Keratinocyte (primary cell): ENCODE measurements around the gene COX6B2. TPM values are rescaled to one million over a fixed set of nuclear protein-coding genes. Genes with fewer than 3 reads are reported as not detected.

Experiments used
- DNase-seq: peaks from one replicate; pipeline ENCODE4 v3.0.0-alpha.2; 2011; ENCODE audit warnings: low read depth, missing footprints, low spot score
- FAIRE-seq: peaks from 2 replicates; lab custom pipeline; 2011; peaks lifted over from hg19 to GRCh38; lab: Jason Lieb, UNC
- H2AFZ ChIP-seq: 2 replicates; pipeline ENCODE4 v1.6.0; 2012; ENCODE audit warnings: low read length, control low read depth, inconsistent platforms; ENCODE audit not compliant: control insufficient read depth
- H3K27ac ChIP-seq: 2 replicates; pipeline ENCODE4 v1.5.1; 2011; ENCODE audit warnings: low read length; ENCODE audit not compliant: control insufficient read depth, insufficient read depth
- H3K27me3 ChIP-seq: 3 replicates; pipeline ENCODE4 v1.6.0; 2011; ENCODE audit warnings: low read length; ENCODE audit not compliant: control insufficient read depth, insufficient read depth; ENCODE audit errors: extremely low read depth
- H3K36me3 ChIP-seq, 2 experiments: 2 replicates in 1 of 2; 3 replicates in 1 of 2; pipeline ENCODE4 v1.5.1; 2011; ENCODE audit warnings: low read length in 2 of 2, mild to moderate bottlenecking in 1 of 2; ENCODE audit not compliant: control insufficient read depth in 2 of 2, insufficient read depth in 2 of 2; ENCODE audit errors: extremely low read depth in 1 of 2
- H3K4me1 ChIP-seq: 3 replicates; pipeline ENCODE4 v1.5.1; 2011; ENCODE audit warnings: low read length; ENCODE audit not compliant: control insufficient read depth, insufficient read depth; ENCODE audit errors: extremely low read depth
- H3K4me2 ChIP-seq: 3 replicates; pipeline ENCODE4 v1.6.0; 2011; ENCODE audit warnings: low read depth, low read length; ENCODE audit not compliant: control insufficient read depth, insufficient read depth; ENCODE audit errors: extremely low read depth
- H3K4me3 ChIP-seq, 3 experiments: fragments of 200-600 bp in 1 of 3; sonication (generic) in 1 of 3; 2 replicates in 2 of 3; 3 replicates in 1 of 3; pipeline ENCODE4 v1.5.1; 2011 to 2016; ENCODE audit warnings: low read length in 3 of 3, mild to moderate bottlenecking in 3 of 3, control low read depth in 2 of 3, inconsistent platforms in 1 of 3, low read depth in 1 of 3, mixed read lengths in 1 of 3, mixed run types in 1 of 3, moderate library complexity in 1 of 3; ENCODE audit not compliant: control insufficient read depth in 2 of 3, insufficient read depth in 2 of 3; ENCODE audit errors: extremely low read depth in 1 of 3
- H3K79me2 ChIP-seq: 2 replicates; pipeline ENCODE4 v1.6.0; 2012; ENCODE audit warnings: low read length; ENCODE audit not compliant: control insufficient read depth, insufficient read depth
- H3K9ac ChIP-seq: 3 replicates; pipeline ENCODE4 v1.6.0; 2011; ENCODE audit warnings: low read length; ENCODE audit not compliant: control insufficient read depth, insufficient read depth; ENCODE audit errors: extremely low read depth
- H3K9me1 ChIP-seq: 3 replicates; pipeline ENCODE4 v1.6.0; 2011; ENCODE audit warnings: low read length; ENCODE audit not compliant: control insufficient read depth, insufficient read depth; ENCODE audit errors: extremely low read depth
- H3K9me3 ChIP-seq: 2 replicates; pipeline ENCODE4 v1.5.1; 2012; ENCODE audit warnings: low read depth, low read length; ENCODE audit not compliant: control insufficient read depth
- H4K20me1 ChIP-seq: 3 replicates; pipeline ENCODE4 v1.6.0; 2011; ENCODE audit warnings: low read length; ENCODE audit not compliant: control insufficient read depth, insufficient read depth; ENCODE audit errors: extremely low read depth
- CTCF ChIP-seq, 3 experiments: IDR thresholded peaks in 1 of 3; conservative IDR thresholded peaks in 1 of 3; optimal IDR thresholded peaks in 1 of 3; 2 replicates in 2 of 3; 3 replicates in 1 of 3; pipeline versions ENCODE3 to v1.5.1; 2011; ENCODE audit warnings: low read length in 3 of 3, mild to moderate bottlenecking in 3 of 3, moderate library complexity in 2 of 3, control low read depth in 1 of 3, inconsistent platforms in 1 of 3; ENCODE audit not compliant: insufficient read depth in 2 of 3; ENCODE audit errors: extremely low read depth in 1 of 3
- EZH2 ChIP-seq: IDR thresholded peaks from one replicate; pipeline ENCODE4 v1.6.1; 2012; ENCODE audit warnings: inconsistent platforms, mild to moderate bottlenecking, low read length, moderate library complexity
- dilution Hi-C: fragments of 300-500 bp; cut with MboI; formaldehyde crosslinking; loops from one replicate; pipeline ENCODE4 v1.7.0; 2020; ENCODE audit warnings: low sequenced_read_pairs; ENCODE audit not compliant: extremely low pct_ligation_motif_present
- polyA plus RNA-seq, 5 experiments: library from polyadenylated mRNA; depleted of rRNA in 3 of 5; stranded (reverse) in 3 of 5; stranded (forward) in 1 of 5; unstranded in 1 of 5; fragments of >200 nt; gene quantifications; 1 replicate in 1 of 5; 2 replicates in 3 of 5; 3 replicates in 1 of 5; pipeline versions ENCODE4 v1.2.1 to v1.2.3, GENCODE V29; 2011 to 2012; ENCODE audit warnings: missing spikeins in 2 of 5, low read depth in 1 of 5, low replicate concordance in 1 of 5

The COX6B2 gene
- polyA plus RNA-seq, 1 donor (not counting 4 experiments of a cell fraction or from before 2014, with no cell fraction given) = 1.4 TPM

GRCh38 chr19:55377356-55378131 lies 23.0 kb upstream of the COX6B2 start:
- H3K9ac ChIP-seq = no peak overlapping the region
- H3K9me1 ChIP-seq = no peaks in the 10 kb centered on the region
- H4K20me1 ChIP-seq = no peaks in the 10 kb centered on the region
- no peak overlapping the region for H3K4me3 ChIP-seq
- no peak overlapping the region for H2AFZ ChIP-seq
- TF ChIP-seq CTCF (optimal IDR thresholded peaks at IDR 0.05 in 1 of 3, IDR thresholded peaks at IDR 0.05 in 1 of 3, conservative IDR thresholded peaks at IDR 0.05 in 1 of 3; ENCODE audit: extremely low read depth in 1 of 3, insufficient read depth in 2 of 3, low read length in 3 of 3) (no peak), EZH2 (no peak)
- H3K9me3 ChIP-seq = no peaks in the 10 kb centered on the region
- no peak overlapping the region for H3K27ac ChIP-seq
- no peaks in the 10 kb centered on the region for H3K4me1 ChIP-seq
- peaks cover 0 to 4% of the 10 kb centered on the region in 2 experiments for H3K36me3 ChIP-seq
- DNase-seq (no peak), FAIRE-seq (no peak)
- dilution Hi-C loops = no loop called here
- peaks cover 5% of the 10 kb centered on the region for H3K79me2 ChIP-seq
- peaks cover 8% of the 10 kb centered on the region for H3K27me3 ChIP-seq
- H3K4me2 ChIP-seq = no peak overlapping the region

GRCh38 chr19:55376241-55376933 lies 21.9 kb upstream of the COX6B2 start, which contains the start of gene TMEM190:
TSS of gene TMEM190 (plus strand) at chr19:55376826. CDS start at chr19:55376854, 28 bp downstream.
- dilution Hi-C loops = no loop called here
- H3K9me3 ChIP-seq = no peaks in the 10 kb centered on the region
- H3K27ac ChIP-seq = no peak within 1 kb of the TSS
- H4K20me1 ChIP-seq = no peaks in the 10 kb centered on the region
- no peak within 1 kb of the TSS for H2AFZ ChIP-seq
- DNase-seq (no peak), FAIRE-seq (no peak)
- H3K4me1 ChIP-seq = no peaks in the 10 kb centered on the region
- TF ChIP-seq CTCF (optimal IDR thresholded peaks at IDR 0.05 in 1 of 3, IDR thresholded peaks at IDR 0.05 in 1 of 3, conservative IDR thresholded peaks at IDR 0.05 in 1 of 3; ENCODE audit: extremely low read depth in 1 of 3, insufficient read depth in 2 of 3, low read length in 3 of 3) (no peak), EZH2 (no peak)
- H3K4me2 ChIP-seq = no peak within 1 kb of the TSS
- no peaks in the 10 kb centered on the region for H3K79me2 ChIP-seq
- no peaks in the 10 kb centered on the region for H3K9me1 ChIP-seq
- H3K9ac ChIP-seq = no peak within 1 kb of the TSS
- H3K4me3 ChIP-seq = no peak within 1 kb of the TSS
- H3K27me3 ChIP-seq = peaks cover 8% of the 10 kb centered on the region
- no peaks in the 10 kb centered on the region for H3K36me3 ChIP-seq
